GM18499 (cell line): ENCODE results near the gene NDUFAF8.

Experiments
- ATAC-seq: cut with Tn5 transposase; IDR thresholded peaks from one replicate; pipeline ENCODE4 v1.9.1; 2021; ENCODE audit warnings: moderate number of reproducible peaks; ENCODE audit not compliant: insufficient read depth, unreplicated experiment

NDUFAF8 gene

GRCh38 chr17:81250286-81251093 is 11.4 kb downstream of the NDUFAF8 start:
- ATAC-seq, result no peak

DNA sequence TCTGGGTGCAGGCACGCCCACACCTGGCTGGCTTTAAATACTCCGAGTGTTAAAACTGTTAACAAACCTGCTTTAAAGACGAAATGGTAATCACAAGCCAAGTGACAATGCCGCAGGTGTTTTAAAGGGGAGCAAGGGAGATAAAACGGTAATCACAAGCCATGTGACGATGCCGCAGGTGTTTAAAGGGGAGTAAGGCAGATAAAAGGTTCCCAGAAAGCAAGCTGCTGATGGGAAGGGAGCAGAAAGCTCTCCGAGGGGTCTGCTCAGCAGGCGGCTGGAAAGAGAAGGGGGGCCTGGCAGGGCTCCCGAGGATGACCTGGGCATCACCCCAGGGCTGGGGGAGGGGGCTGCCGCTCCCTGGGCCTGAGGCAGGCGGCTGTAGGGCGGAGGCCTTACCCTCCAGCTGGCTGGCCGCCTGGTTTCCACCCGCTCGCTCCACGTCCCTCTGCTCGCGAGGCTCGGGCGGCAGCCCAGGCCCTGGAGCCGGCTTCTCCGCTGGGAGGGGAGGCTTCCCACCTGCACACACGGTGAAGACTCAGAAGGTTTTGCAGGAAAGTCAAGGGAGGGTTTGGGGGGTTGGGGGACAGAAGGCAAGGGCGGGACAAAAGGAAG is 12.1 kb downstream of the NDUFAF8 start:
- ATAC-seq, result no peak

DNA sequence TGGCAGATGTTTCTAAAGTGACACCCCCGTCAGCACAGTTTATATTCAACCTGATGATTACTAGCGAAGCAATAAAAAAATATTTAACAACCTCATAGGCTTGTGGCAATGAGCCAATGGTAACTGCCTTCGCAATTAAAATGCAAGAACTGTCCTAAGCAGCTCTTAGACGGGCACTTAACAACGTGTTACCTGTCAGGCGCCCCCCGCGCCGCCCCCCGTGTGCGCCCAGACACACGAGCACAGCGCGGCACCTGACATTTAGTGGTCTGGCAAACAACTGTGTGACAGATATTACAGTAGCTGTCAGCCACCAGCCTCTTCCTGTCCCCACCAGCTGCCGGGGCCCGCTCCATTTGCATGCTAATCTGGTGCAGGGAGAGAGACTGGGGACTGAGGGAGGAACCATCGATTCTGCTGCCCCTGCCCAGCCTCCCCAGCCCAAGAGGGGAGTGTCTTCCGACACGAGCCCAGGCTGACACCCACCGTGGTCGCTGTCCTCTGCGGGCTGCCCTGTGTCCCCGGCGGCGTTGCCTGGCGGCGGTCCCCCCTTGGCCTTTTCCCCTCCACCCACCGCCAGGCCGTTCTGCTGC is 12.7 kb downstream of the NDUFAF8 start:
- ATAC-seq, result no peak

GRCh38 chr17:81252326-81252986 is 13.3 kb downstream of the NDUFAF8 start:
- no peak for ATAC-seq

- ATAC-seq, result no peak
Measured at GRCh38 chr17:81252987-81253329, 13.8 kb downstream of the NDUFAF8 start.

GRCh38 chr17:81253358-81254131 is 14.4 kb downstream of the NDUFAF8 start:
- no peak for ATAC-seq

GRCh38 chr17:81254955-81255717 is 16.0 kb downstream of the NDUFAF8 start:
- ATAC-seq, result no peak

DNA sequence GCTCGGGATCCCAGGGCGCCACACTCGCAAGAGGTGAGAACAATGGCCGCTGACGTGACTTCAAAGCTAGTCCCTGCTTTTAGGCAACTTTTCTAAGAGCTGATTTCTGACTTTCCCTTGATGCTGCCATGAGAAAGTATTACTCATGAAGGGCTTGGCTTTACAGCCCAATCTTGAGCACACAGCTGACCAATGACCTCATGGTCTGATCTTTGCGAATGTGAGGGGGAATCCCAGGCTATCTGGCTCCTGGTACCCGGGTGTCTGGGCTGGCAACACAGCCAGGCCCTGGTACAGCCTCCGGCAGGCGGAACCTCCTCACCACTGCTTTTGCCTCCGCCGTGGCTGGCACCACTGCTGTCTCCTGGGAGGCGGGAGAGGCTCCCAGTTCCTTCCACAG is 17.5 kb downstream of the NDUFAF8 start:
- ATAC-seq, result no peak

DNA sequence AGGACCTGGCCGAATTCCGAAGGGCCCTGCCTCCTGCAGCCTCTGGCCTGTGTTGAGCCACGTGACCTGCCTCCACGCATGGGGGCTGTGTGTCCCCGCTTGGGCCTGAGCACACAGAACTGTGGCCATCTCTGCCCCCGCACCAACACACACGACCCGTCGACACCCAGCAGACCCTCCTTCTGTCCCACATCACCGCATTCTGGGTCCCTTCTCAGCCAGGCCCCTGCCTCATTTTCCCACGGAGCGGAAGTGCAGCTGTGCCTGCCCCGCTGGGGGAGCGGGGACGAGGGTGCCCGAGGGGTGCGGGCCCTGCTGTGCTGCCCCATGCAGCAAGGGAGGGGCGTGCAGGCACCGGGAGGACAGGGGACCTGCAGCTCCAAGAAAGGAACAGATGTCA is 18.4 kb downstream of the NDUFAF8 start:
- ATAC-seq, result no peak

- no peak for ATAC-seq
Measured at GRCh38 chr17:81258292-81258691, 19.2 kb downstream of the NDUFAF8 start.

GRCh38 chr17:81259058-81259605 is 20.0 kb downstream of the NDUFAF8 start:
- ATAC-seq, result no peak

- ATAC-seq, result no peak
Measured at GRCh38 chr17:81260171-81260570, 21.1 kb downstream of the NDUFAF8 start.

GRCh38 chr17:81260641-81261040 is 21.5 kb downstream of the NDUFAF8 start:
- ATAC-seq, result no peak

DNA sequence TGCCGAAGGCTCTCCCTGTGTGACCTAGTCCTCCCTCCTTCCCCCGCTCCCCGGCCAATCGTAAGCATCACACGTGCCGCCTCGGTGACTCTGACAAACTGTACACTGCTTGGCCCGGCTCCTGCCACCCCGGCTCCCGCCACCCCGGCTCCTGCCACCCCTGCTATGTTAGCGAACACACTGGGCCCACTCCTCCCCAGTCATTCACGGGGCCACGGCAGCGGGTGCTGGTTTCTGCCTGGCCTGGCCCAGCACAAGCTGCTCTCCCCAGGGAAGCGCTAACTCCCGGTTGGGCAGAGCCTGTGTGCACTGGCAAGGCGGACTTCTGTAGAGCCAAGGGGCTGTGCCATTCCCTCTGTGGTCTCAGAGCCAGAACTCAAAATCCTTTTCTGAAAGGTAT is 22.0 kb downstream of the NDUFAF8 start:
- ATAC-seq, result no peak

- no peak for ATAC-seq
Measured at GRCh38 chr17:81261582-81262336, 22.6 kb downstream of the NDUFAF8 start.

DNA sequence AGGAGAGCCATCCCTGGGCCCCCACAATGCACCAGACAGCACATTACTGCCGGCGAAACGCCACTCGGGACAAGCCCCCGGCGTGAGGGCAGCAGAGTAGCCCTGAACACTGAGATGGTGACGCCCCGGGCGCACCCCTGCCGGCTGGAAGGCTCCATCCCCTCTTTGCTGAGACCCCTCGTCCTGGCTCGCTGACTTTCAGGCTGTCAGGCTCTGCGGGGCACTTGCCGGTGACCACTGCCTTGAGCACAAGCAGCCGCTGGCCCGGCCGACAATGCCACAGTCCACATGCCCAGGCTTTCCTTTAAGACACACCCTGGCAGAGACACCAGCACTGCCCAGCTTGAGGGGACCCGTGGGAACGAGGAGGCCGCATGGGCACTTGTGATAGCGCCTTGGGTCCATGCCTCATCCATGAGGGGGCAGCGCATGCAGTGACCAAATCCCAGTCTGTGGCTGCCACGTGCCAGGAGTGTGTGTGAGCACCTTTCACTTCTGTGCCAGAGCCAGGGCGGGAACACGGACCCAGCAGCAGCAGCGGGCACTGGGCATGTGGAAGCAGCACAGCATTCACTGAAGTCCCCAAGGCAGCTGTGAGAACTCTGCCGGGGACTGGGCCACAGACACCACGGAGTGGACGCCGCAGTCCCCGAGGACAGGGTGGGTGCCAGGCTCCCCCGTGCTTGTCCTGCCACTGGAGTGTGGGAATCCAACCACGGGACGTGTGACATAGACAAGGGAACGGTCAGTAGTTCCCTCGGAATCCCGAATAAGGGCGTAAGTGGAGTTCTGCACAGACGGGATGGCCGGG is 24.5 kb downstream of the NDUFAF8 start:
- no peak for ATAC-seq

- no peak for ATAC-seq
Measured at GRCh38 chr17:81264640-81265039, 25.5 kb downstream of the NDUFAF8 start.

DNA sequence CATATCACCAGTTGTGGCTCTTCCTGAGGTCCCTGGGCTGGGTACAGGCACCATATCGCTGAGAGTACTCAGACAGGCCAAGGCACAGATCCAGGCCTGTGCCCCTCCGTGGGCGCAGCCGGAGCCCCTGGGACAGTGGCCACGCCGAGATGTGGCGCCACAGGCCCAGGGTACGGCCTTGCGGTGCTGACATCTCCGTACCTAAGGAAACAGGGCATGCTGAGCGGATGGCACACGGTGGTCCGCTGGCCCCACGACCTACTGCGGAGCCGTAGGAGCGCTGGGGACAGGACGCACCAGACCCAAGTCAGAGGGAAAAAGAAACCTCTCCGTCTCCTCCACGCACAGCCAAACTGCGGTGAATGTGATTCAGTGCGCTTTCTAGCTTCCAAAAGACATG is 26.5 kb downstream of the NDUFAF8 start:
- ATAC-seq, result no peak
